Neural progenitor cell (in vitro differentiated cells): ENCODE data around the gene SLC25A26. TPM values are rescaled to one million over a fixed set of nuclear protein-coding genes. Genes with fewer than 3 reads are reported as not detected.
"Not testable (repeated sequence)": the region's sequence is repeated elsewhere in the genome, so short reads cannot be mapped to it uniquely, and the experiment has no call there.

Experiments
- DNase-seq: peaks from one replicate; pipeline ENCODE4 v3.0.0-alpha.2; 2016; ENCODE audit warnings: low spot score
- H2AFZ ChIP-seq: fragments of 200-600 bp; sonication (generic); replicated peaks from 2 replicates; pipeline ENCODE4 v1.6.1; 2016; ENCODE audit warnings: antibody characterized with exemption
- H3F3A ChIP-seq: fragments of 200-600 bp; sonication (generic); 2 replicates; pipeline ENCODE4 v1.6.1; 2016; ENCODE audit warnings: antibody characterized with exemption, low read depth
- H3K27ac ChIP-seq: fragments of 200-600 bp; sonication (generic); 2 replicates; pipeline ENCODE4 v1.5.1; 2016; ENCODE audit warnings: mild to moderate bottlenecking
- H3K27me3 ChIP-seq: fragments of 200-600 bp; sonication (generic); 2 replicates; pipeline ENCODE4 v1.6.1; 2016; ENCODE audit warnings: mild to moderate bottlenecking, moderate library complexity
- H3K36me3 ChIP-seq: fragments of 200-600 bp; sonication (generic); 2 replicates; pipeline ENCODE4 v1.5.1; 2016
- H3K4me1 ChIP-seq: fragments of 200-600 bp; sonication (generic); 2 replicates; pipeline ENCODE4 v1.6.1; 2016; ENCODE audit warnings: mixed run types
- H3K4me2 ChIP-seq: fragments of 200-600 bp; sonication (generic); 2 replicates; pipeline ENCODE4 v1.6.1; 2016
- H3K4me3 ChIP-seq: fragments of 200-600 bp; sonication (generic); 2 replicates; pipeline ENCODE4 v1.5.1; 2016
- H3K79me2 ChIP-seq: fragments of 200-600 bp; sonication (generic); 2 replicates; pipeline ENCODE4 v1.6.1; 2016; ENCODE audit warnings: low read depth
- H3K9ac ChIP-seq: fragments of 200-600 bp; sonication (generic); 2 replicates; pipeline ENCODE4 v1.6.1; 2016
- H3K9me3 ChIP-seq: fragments of 200-600 bp; sonication (generic); 2 replicates; pipeline ENCODE4 v1.5.1; 2016; ENCODE audit warnings: low read depth
- H4K20me1 ChIP-seq: fragments of 200-600 bp; sonication (generic); 2 replicates; pipeline ENCODE4 v1.6.1; 2016; ENCODE audit warnings: low read depth
- H3K27ac Mint-ChIP-seq: 3 replicates; pipeline ENCODE4 v1.8.0; 2021; ENCODE audit warnings: mixed read lengths
- H3K27me3 Mint-ChIP-seq: 2 replicates; pipeline ENCODE4 v1.8.0; 2022; ENCODE audit warnings: low read depth, mild to moderate bottlenecking, inconsistent platforms, moderate library complexity, mixed read lengths; ENCODE audit not compliant: insufficient read depth
- H3K36me3 Mint-ChIP-seq: 3 replicates; pipeline ENCODE4 v1.8.0; 2021; ENCODE audit warnings: mixed read lengths
- H3K4me1 Mint-ChIP-seq: 3 replicates; pipeline ENCODE4 v1.8.0; 2021; ENCODE audit warnings: mixed read lengths
- H3K4me3 Mint-ChIP-seq: 3 replicates; pipeline ENCODE4 v1.8.0; 2021; ENCODE audit warnings: mild to moderate bottlenecking, moderate library complexity, mixed read lengths
- H3K9me3 Mint-ChIP-seq: 3 replicates; pipeline ENCODE4 v1.8.0; 2020; ENCODE audit warnings: mixed read lengths
- EZH2 ChIP-seq: fragments of 200-600 bp; sonication (generic); IDR thresholded peaks from 2 replicates; pipeline ENCODE4 v1.6.1; 2017; ENCODE audit warnings: antibody characterized with exemption, mild to moderate bottlenecking, moderate library complexity
- EZH2phosphoT487 ChIP-seq: fragments of 200-600 bp; sonication (generic); IDR thresholded peaks from 2 replicates; pipeline ENCODE4 v1.6.1; 2017; ENCODE audit warnings: antibody characterized with exemption
- total RNA-seq: library from RNA; depleted of rRNA; stranded (reverse); fragments of >200 nt; gene quantifications from 2 replicates; pipeline ENCODE4 v1.2.3, GENCODE V29; 2015; ENCODE audit warnings: low replicate concordance
- TF ChIP-seq, protein P1 (sequence below): fragments of 200-600 bp; sonication (generic); IDR thresholded peaks from 2 replicates; pipeline ENCODE4 v1.5.1; 2017; ENCODE audit warnings: antibody characterized with exemption, mild to moderate bottlenecking

The SLC25A26 gene
- total RNA-seq, 1 donor from 2014 or later = 17.0 TPM

DNA sequence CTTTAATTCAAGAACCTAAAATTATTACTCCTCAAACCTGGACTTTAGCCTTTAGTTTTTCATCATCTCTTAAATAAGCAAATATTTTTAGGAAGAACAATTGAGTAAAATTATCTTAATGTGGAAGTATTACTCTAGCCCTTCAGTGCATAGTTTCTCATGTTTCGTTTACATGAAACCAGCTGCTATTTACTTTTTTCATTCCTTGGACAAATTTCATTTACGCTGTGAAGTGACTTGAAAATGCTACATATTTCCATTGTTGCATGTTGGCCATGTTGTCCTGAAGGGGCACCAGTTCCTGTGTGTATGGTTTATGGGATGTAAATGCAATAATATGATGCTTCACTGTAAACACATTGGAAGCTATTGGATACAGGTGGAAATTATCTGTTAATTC is 49.9 kb downstream of the SLC25A26 start:
- Histone ChIP-seq H3K4me3 (no peak overlapping the region), H2AFZ (no peak overlapping the region), H3K27ac (no peak overlapping the region), H3K9me3 (no peaks in the 10 kb centered on the region), H3K79me2 (no peaks in the 10 kb centered on the region), H3F3A (no peaks in the 10 kb centered on the region), H3K36me3 (peaks cover 4% of the 10 kb centered on the region), H3K4me2 (no peak overlapping the region), H3K9ac (no peak overlapping the region), H3K27me3 (no peaks in the 10 kb centered on the region), H4K20me1 (no peaks in the 10 kb centered on the region), H3K4me1 (no peaks in the 10 kb centered on the region)
- Mint-ChIP-seq H3K9me3 (no peaks in the 10 kb centered on the region), H3K27me3 (no peaks in the 10 kb centered on the region), H3K36me3 (peaks cover 5% of the 10 kb centered on the region), H3K4me3 (no peak overlapping the region), H3K4me1 (peaks cover 3% of the 10 kb centered on the region), H3K27ac (no peak overlapping the region)
- no peak for DNase-seq
- TF ChIP-seq EZH2 (no peak), EZH2phosphoT487 (no peak)
- TF ChIP-seq, protein P1, sequence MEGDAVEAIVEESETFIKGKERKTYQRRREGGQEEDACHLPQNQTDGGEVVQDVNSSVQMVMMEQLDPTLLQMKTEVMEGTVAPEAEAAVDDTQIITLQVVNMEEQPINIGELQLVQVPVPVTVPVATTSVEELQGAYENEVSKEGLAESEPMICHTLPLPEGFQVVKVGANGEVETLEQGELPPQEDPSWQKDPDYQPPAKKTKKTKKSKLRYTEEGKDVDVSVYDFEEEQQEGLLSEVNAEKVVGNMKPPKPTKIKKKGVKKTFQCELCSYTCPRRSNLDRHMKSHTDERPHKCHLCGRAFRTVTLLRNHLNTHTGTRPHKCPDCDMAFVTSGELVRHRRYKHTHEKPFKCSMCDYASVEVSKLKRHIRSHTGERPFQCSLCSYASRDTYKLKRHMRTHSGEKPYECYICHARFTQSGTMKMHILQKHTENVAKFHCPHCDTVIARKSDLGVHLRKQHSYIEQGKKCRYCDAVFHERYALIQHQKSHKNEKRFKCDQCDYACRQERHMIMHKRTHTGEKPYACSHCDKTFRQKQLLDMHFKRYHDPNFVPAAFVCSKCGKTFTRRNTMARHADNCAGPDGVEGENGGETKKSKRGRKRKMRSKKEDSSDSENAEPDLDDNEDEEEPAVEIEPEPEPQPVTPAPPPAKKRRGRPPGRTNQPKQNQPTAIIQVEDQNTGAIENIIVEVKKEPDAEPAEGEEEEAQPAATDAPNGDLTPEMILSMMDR = no peak

DNA sequence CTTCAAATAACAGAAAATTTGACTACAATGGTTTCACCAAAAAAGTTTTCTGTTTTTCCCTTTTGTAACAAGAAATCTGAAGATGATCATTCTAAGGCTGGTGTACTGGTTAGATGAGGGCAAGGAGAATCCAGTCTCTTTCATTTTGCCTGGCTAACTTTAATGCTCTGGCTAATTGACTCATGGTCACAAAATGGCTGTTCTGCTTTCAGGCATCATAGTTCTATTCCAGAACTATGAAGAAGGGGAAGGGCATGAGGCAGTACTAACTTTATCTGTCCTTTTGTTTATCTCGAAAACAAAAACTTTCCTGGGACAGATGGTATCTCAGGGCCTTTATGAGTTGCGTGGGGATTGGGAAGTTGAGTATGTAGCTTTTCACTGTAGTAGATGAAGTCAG is 50.4 kb downstream of the SLC25A26 start:
- H3K27ac Mint-ChIP-seq = no peak overlapping the region
- DNase-seq = no peak
- H3K4me2 ChIP-seq = no peak overlapping the region

DNA sequence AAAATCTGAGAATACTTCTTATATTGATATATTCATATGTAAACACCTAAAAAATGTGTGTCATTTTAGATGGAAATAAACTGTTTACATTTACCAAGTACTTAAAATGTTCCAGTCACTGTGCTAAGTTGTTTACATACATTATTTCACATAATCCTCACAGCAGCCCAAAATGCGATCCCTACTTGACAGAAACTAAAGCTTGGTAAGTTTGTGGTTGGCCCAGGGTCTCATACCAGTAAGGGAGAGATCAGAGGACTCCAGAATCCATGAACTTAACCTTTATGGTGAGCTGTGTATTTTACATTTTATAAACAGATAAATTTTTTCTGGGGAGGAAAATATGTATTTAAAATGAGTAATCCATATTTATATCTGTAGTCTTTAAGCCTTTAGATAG is 51.2 kb downstream of the SLC25A26 start:
- Mint-ChIP-seq H3K27ac (no peak overlapping the region), H3K9me3 (no peaks in the 10 kb centered on the region), H3K4me1 (peaks cover 3% of the 10 kb centered on the region), H3K36me3 (peaks cover 5% of the 10 kb centered on the region), H3K27me3 (no peaks in the 10 kb centered on the region), H3K4me3 (no peak overlapping the region)
- Histone ChIP-seq H3K79me2 (no peaks in the 10 kb centered on the region), H3K36me3 (peaks cover 4% of the 10 kb centered on the region), H3K4me1 (no peaks in the 10 kb centered on the region), H3F3A (peaks cover 5% of the 10 kb centered on the region), H3K27me3 (no peaks in the 10 kb centered on the region), H4K20me1 (no peaks in the 10 kb centered on the region), H2AFZ (no peak overlapping the region), H3K4me3 (no peak overlapping the region), H3K9me3 (no peaks in the 10 kb centered on the region), H3K27ac (no peak overlapping the region), H3K4me2 (no peak overlapping the region), H3K9ac (no peak overlapping the region)
- no peak for DNase-seq
- TF ChIP-seq EZH2 (no peak), EZH2phosphoT487 (no peak)
- TF ChIP-seq, protein P1 = no peak

More for the DNA sequence above, 50.4 kb downstream of the SLC25A26 start:
- no peaks in the 10 kb centered on the region for H3K9me3 Mint-ChIP-seq
- no peaks in the 10 kb centered on the region for H3K9me3 ChIP-seq
- no peak overlapping the region for H3K4me3 Mint-ChIP-seq
- peaks cover 2% of the 10 kb centered on the region for H3F3A ChIP-seq
- H3K4me1 ChIP-seq = no peaks in the 10 kb centered on the region
- H3K36me3 ChIP-seq = peaks cover 4% of the 10 kb centered on the region
- no peaks in the 10 kb centered on the region for H3K27me3 Mint-ChIP-seq
- H3K36me3 Mint-ChIP-seq = peaks cover 5% of the 10 kb centered on the region
- H3K79me2 ChIP-seq = no peaks in the 10 kb centered on the region
- H4K20me1 ChIP-seq = no peaks in the 10 kb centered on the region
- H3K27ac ChIP-seq = no peak overlapping the region
- TF ChIP-seq EZH2phosphoT487 (no peak), EZH2 (no peak)
- TF ChIP-seq, protein P1 = no peak
- H3K4me3 ChIP-seq = no peak overlapping the region
- H2AFZ ChIP-seq = no peak overlapping the region
- H3K9ac ChIP-seq = no peak overlapping the region
- H3K4me1 Mint-ChIP-seq = peaks cover 3% of the 10 kb centered on the region
- no peaks in the 10 kb centered on the region for H3K27me3 ChIP-seq

DNA sequence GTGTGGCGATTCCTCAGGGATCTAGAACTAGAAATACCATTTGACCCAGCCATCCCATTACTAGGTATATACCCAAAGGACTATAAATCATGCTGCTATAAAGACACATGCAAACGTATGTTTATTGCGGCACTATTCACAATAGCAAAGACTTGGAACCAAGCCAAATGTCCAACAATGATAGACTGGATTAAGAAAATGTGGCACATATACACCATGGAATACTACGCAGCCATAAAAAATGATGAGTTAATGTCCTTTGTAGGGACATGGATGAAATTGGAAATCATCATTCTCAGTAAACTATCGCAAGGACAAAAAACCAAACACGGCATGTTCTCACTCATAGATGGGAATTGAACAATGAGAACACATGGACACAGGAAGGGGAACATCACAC is 54.0 kb downstream of the SLC25A26 start:
- H3K27me3 Mint-ChIP-seq, H3K27ac Mint-ChIP-seq, H3K4me1 Mint-ChIP-seq, H3K4me3 ChIP-seq, H3K9ac ChIP-seq, H4K20me1 ChIP-seq, H3K79me2 ChIP-seq, H3F3A ChIP-seq, H3K4me2 ChIP-seq, H3K27me3 ChIP-seq, H3K9me3 ChIP-seq, H2AFZ ChIP-seq, H3K36me3 ChIP-seq, H3K27ac ChIP-seq, H3K4me3 Mint-ChIP-seq, H3K36me3 Mint-ChIP-seq, H3K4me1 ChIP-seq, H3K9me3 Mint-ChIP-seq, DNase-seq: not testable (repeated sequence)
